Astrocyte (in vitro differentiated cells and primary cell): ENCODE data around the gene MDFIC. TPM values are rescaled to one million over a fixed set of nuclear protein-coding genes. Genes with fewer than 3 reads are reported as not detected.

Experiments
- DNase-seq: peaks from one replicate; pipeline ENCODE4 v3.0.0-alpha.2; 2010; ENCODE audit warnings: low read depth
- FAIRE-seq: peaks from 2 replicates; lab custom pipeline; 2011; peaks lifted over from hg19 to GRCh38; lab: Jason Lieb, UNC
- H2AFZ ChIP-seq: 2 replicates; pipeline ENCODE4 v1.6.0; 2012; ENCODE audit warnings: low read depth, low read length, inconsistent platforms
- H3K27ac ChIP-seq: 2 replicates; pipeline ENCODE4 v1.5.1; 2011; ENCODE audit warnings: low read depth, low read length, inconsistent platforms
- H3K27me3 ChIP-seq: 2 replicates; pipeline ENCODE4 v1.6.0; 2011; ENCODE audit warnings: low read length, inconsistent platforms; ENCODE audit not compliant: insufficient read depth
- H3K36me3 ChIP-seq: 2 replicates; pipeline ENCODE4 v1.5.1; 2011; ENCODE audit warnings: low read length, inconsistent platforms; ENCODE audit not compliant: insufficient read depth
- H3K4me1 ChIP-seq: 2 replicates; pipeline ENCODE4 v1.5.1; 2011; ENCODE audit warnings: low read length, inconsistent platforms; ENCODE audit not compliant: insufficient read depth
- H3K4me2 ChIP-seq: 2 replicates; pipeline ENCODE4 v1.6.0; 2012; ENCODE audit warnings: low read length, inconsistent platforms
- H3K4me3 ChIP-seq: 2 replicates; pipeline ENCODE4 v1.5.1; 2011; ENCODE audit warnings: low read depth, mild to moderate bottlenecking, low read length, inconsistent platforms; ENCODE audit not compliant: insufficient read depth
- H3K79me2 ChIP-seq: 2 replicates; pipeline ENCODE4 v1.6.0; 2012; ENCODE audit warnings: mild to moderate bottlenecking, low read length, inconsistent platforms; ENCODE audit not compliant: insufficient read depth
- H3K9ac ChIP-seq: 2 replicates; pipeline ENCODE4 v1.6.0; 2012; ENCODE audit warnings: mild to moderate bottlenecking, low read length, inconsistent platforms
- H3K9me3 ChIP-seq: 2 replicates; pipeline ENCODE4 v1.5.1; 2012; ENCODE audit warnings: low read depth, mild to moderate bottlenecking, low read length, inconsistent platforms; ENCODE audit not compliant: insufficient read depth
- H4K20me1 ChIP-seq: 2 replicates; pipeline ENCODE4 v1.6.0; 2012; ENCODE audit warnings: low read length, inconsistent platforms; ENCODE audit not compliant: insufficient read depth
- H3K27ac Mint-ChIP-seq: one replicate; pipeline ENCODE4 v1.8.0; 2021; ENCODE audit warnings: mild to moderate bottlenecking, mixed read lengths; ENCODE audit not compliant: unreplicated experiment
- H3K27me3 Mint-ChIP-seq: one replicate; pipeline ENCODE4 v1.8.0; 2021; ENCODE audit warnings: low read depth, mixed read lengths; ENCODE audit not compliant: unreplicated experiment
- H3K36me3 Mint-ChIP-seq: one replicate; pipeline ENCODE4 v1.8.0; 2021; ENCODE audit warnings: low read depth, mixed read lengths; ENCODE audit not compliant: unreplicated experiment
- H3K4me1 Mint-ChIP-seq: one replicate; pipeline ENCODE4 v1.8.0; 2021; ENCODE audit warnings: low read depth, mixed read lengths; ENCODE audit not compliant: unreplicated experiment
- H3K4me3 Mint-ChIP-seq: one replicate; pipeline ENCODE4 v1.8.0; 2021; ENCODE audit warnings: mild to moderate bottlenecking, moderate library complexity, mixed read lengths; ENCODE audit not compliant: unreplicated experiment
- H3K9me3 Mint-ChIP-seq: one replicate; pipeline ENCODE4 v1.8.0; 2021; ENCODE audit warnings: mild to moderate bottlenecking, mixed read lengths; ENCODE audit not compliant: unreplicated experiment
- CTCF ChIP-seq: IDR thresholded peaks from 2 replicates; pipeline ENCODE4 v1.5.1; 2011; ENCODE audit warnings: low read depth, mild to moderate bottlenecking, inconsistent platforms, low read length, moderate library complexity; ENCODE audit not compliant: insufficient read depth
- EZH2 ChIP-seq: IDR thresholded peaks from 2 replicates; pipeline ENCODE4 v1.6.1; 2012; ENCODE audit warnings: mild to moderate bottlenecking, low read length, inconsistent platforms; ENCODE audit not compliant: insufficient read depth
- total RNA-seq: library from RNA; stranded (reverse); gene quantifications from 2 replicates; pipeline ENCODE4 v1.2.1, GENCODE V29; 2021

The MDFIC gene
- total RNA-seq, 1 donor from 2014 or later, result 20.3 TPM

GRCh38 chr7:115044224-115044623 is 122.3 kb downstream of the MDFIC start:
- FAIRE-seq, result no peak
- TF ChIP-seq CTCF (no peak), EZH2 (no peak)

GRCh38 chr7:115047958-115048720 is 126.2 kb downstream of the MDFIC start:
- no peaks in the 10 kb centered on the region for H3K27me3 ChIP-seq
- no peak for FAIRE-seq
- H2AFZ ChIP-seq, result no peak overlapping the region
- no peaks in the 10 kb centered on the region for H3K4me1 Mint-ChIP-seq
- H3K9ac ChIP-seq, result no peak overlapping the region
- no peak overlapping the region for H3K4me3 Mint-ChIP-seq
- no peak overlapping the region for H3K4me3 ChIP-seq
- H3K4me1 ChIP-seq, result no peaks in the 10 kb centered on the region
- no peaks in the 10 kb centered on the region for H3K79me2 ChIP-seq
- no peaks in the 10 kb centered on the region for H3K36me3 Mint-ChIP-seq
- H3K27ac ChIP-seq, result no peak overlapping the region
- no peaks in the 10 kb centered on the region for H3K27me3 Mint-ChIP-seq
- no peak for DNase-seq
- no peaks in the 10 kb centered on the region for H4K20me1 ChIP-seq
- no peak overlapping the region for H3K4me2 ChIP-seq
- H3K27ac Mint-ChIP-seq, result no peak overlapping the region
- H3K36me3 ChIP-seq, result no peaks in the 10 kb centered on the region
- no peaks in the 10 kb centered on the region for H3K9me3 ChIP-seq
- H3K9me3 Mint-ChIP-seq, result no peaks in the 10 kb centered on the region
- no peak for TF ChIP-seq EZH2
- no peak for TF ChIP-seq CTCF

More at GRCh38 chr7:115044224-115044623, 122.3 kb downstream of the MDFIC start:
- Histone ChIP-seq H3K4me2 (no peak overlapping the region), H3K9me3 (no peaks in the 10 kb centered on the region), H3K27me3 (no peaks in the 10 kb centered on the region), H3K36me3 (no peaks in the 10 kb centered on the region), H3K4me1 (no peaks in the 10 kb centered on the region), H4K20me1 (no peaks in the 10 kb centered on the region), H2AFZ (no peak overlapping the region), H3K79me2 (no peaks in the 10 kb centered on the region), H3K27ac (no peak overlapping the region), H3K4me3 (no peak overlapping the region), H3K9ac (no peak overlapping the region)
- no peaks in the 10 kb centered on the region for H3K4me1 Mint-ChIP-seq
- no peaks in the 10 kb centered on the region for H3K36me3 Mint-ChIP-seq
- H3K27me3 Mint-ChIP-seq, result no peaks in the 10 kb centered on the region
- DNase-seq, result no peak
- H3K27ac Mint-ChIP-seq, result no peak overlapping the region
- no peak overlapping the region for H3K4me3 Mint-ChIP-seq
- H3K9me3 Mint-ChIP-seq, result no peaks in the 10 kb centered on the region

- no peak overlapping the region for H3K4me3 ChIP-seq
- H3K4me2 ChIP-seq, result no peak overlapping the region
- no peak overlapping the region for H2AFZ ChIP-seq
- no peaks in the 10 kb centered on the region for H3K4me1 ChIP-seq
- no peaks in the 10 kb centered on the region for H4K20me1 ChIP-seq
- H3K36me3 Mint-ChIP-seq, result no peaks in the 10 kb centered on the region
- no peaks in the 10 kb centered on the region for H3K79me2 ChIP-seq
- no peak overlapping the region for H3K27ac Mint-ChIP-seq
- H3K9me3 ChIP-seq, result no peaks in the 10 kb centered on the region
- DNase-seq, result no peak
- no peak overlapping the region for H3K27ac ChIP-seq
- H3K9ac ChIP-seq, result no peak overlapping the region
- no peaks in the 10 kb centered on the region for H3K9me3 Mint-ChIP-seq
- no peaks in the 10 kb centered on the region for H3K27me3 ChIP-seq
- no peak for FAIRE-seq
- H3K36me3 ChIP-seq, result no peaks in the 10 kb centered on the region
- H3K4me3 Mint-ChIP-seq, result no peak overlapping the region
- H3K27me3 Mint-ChIP-seq, result no peaks in the 10 kb centered on the region
- no peak for TF ChIP-seq EZH2
- no peak for TF ChIP-seq CTCF
- H3K4me1 Mint-ChIP-seq, result no peaks in the 10 kb centered on the region
These were observed 130.8 kb downstream of the MDFIC start for GRCh38 chr7:115052706-115053105.
